HEK293 (cell line): ENCODE measurements around the gene FBXL15.
A peak's percentile ranks its signal among the peaks of the same experiment; 100 is the strongest.

ENCODE experiments used
- CTCF ChIA-PET: fragments of 350-600 bp; formaldehyde crosslinking; extraction: SDS; loops from one replicate; lab custom pipeline; 2021; ENCODE audit warnings: antibody characterized with exemption; lab: Yijun Ruan, JAX
- POLR2A ChIA-PET: fragments of 300-600 bp; formaldehyde crosslinking; extraction: SDS; loops from one replicate; lab custom pipeline; 2020; ENCODE audit warnings: antibody characterized with exemption, inconsistent platforms; lab: Yijun Ruan, JAX
- H3K27ac ChIP-seq: fragments of 200-500 bp; sonication (Bioruptor generic); 2 replicates; pipeline ENCODE4 v1.5.1; 2014; ENCODE audit warnings: low read depth, low read length, control low read depth, inconsistent platforms; ENCODE audit errors: extremely low read depth
- H3K36me3 ChIP-seq, 2 experiments: fragments of 200-500 bp in 1 of 2; sonication (Bioruptor generic) in 1 of 2; 1 replicate in 1 of 2; 2 replicates in 1 of 2; pipeline ENCODE4 v1.5.1; 2014 to 2017; ENCODE audit warnings: inconsistent platforms in 2 of 2, low read length in 2 of 2; ENCODE audit not compliant: control insufficient read depth in 2 of 2, insufficient read depth in 1 of 2
- H3K4me1 ChIP-seq: fragments of 200-500 bp; sonication (Bioruptor generic); 2 replicates; pipeline ENCODE4 v1.5.1; 2014; ENCODE audit warnings: mild to moderate bottlenecking, low read length, inconsistent platforms; ENCODE audit not compliant: control insufficient read depth, insufficient read depth
- H3K4me3 ChIP-seq: 2 replicates; pipeline ENCODE4 v1.5.1; 2011; ENCODE audit warnings: low read depth, mild to moderate bottlenecking, control low read depth, low read length, moderate library complexity
- H3K9me3 ChIP-seq: fragments of 200-500 bp; sonication (Bioruptor generic); 2 replicates; pipeline ENCODE4 v1.5.1; 2014; ENCODE audit warnings: low read depth, low read length, inconsistent platforms; ENCODE audit not compliant: control insufficient read depth, insufficient read depth
- HIC1 ChIP-seq: fragments of 450-650 bp; formaldehyde crosslinking; IDR thresholded peaks from 2 replicates; pipeline ENCODE4 v1.5.1; 2016; ENCODE audit warnings: missing biosample characterization, missing genetic modification characterization
- INSM2 ChIP-seq: fragments of 450-650 bp; formaldehyde crosslinking; IDR thresholded peaks from 2 replicates; pipeline ENCODE4 v1.5.1; 2016; ENCODE audit warnings: missing biosample characterization, missing genetic modification characterization
- ZBTB10 ChIP-seq: fragments of 450-650 bp; formaldehyde crosslinking; IDR thresholded peaks from 2 replicates; pipeline ENCODE4 v1.5.1; 2016; ENCODE audit warnings: missing biosample characterization, missing genetic modification characterization
- ZFP3 ChIP-seq: fragments of 450-650 bp; formaldehyde crosslinking; IDR thresholded peaks from 2 replicates; pipeline ENCODE4 v1.5.1; 2016; ENCODE audit warnings: low read depth, missing biosample characterization, missing genetic modification characterization
- ZNF132 ChIP-seq: fragments of 450-650 bp; formaldehyde crosslinking; IDR thresholded peaks from 2 replicates; pipeline ENCODE4 v1.5.1; 2017; ENCODE audit warnings: missing biosample characterization, missing genetic modification characterization, borderline replicate concordance
- ZNF280D ChIP-seq: fragments of 450-650 bp; formaldehyde crosslinking; IDR thresholded peaks from 2 replicates; pipeline ENCODE4 v1.5.1; 2016; ENCODE audit warnings: missing biosample characterization, missing genetic modification characterization
- ZNF335 ChIP-seq: fragments of 450-650 bp; formaldehyde crosslinking; conservative IDR thresholded peaks from 2 replicates; pipeline ENCODE4 v1.5.1; 2016; ENCODE audit warnings: missing biosample characterization, missing genetic modification characterization
- ZNF341 ChIP-seq: fragments of 450-650 bp; formaldehyde crosslinking; IDR thresholded peaks from 2 replicates; pipeline ENCODE4; 2016; ENCODE audit warnings: low read depth, missing biosample characterization, missing genetic modification characterization
- ZNF449 ChIP-seq: fragments of 450-650 bp; formaldehyde crosslinking; IDR thresholded peaks from 2 replicates; pipeline ENCODE4 v1.5.1; 2017; ENCODE audit warnings: missing biosample characterization, mild to moderate bottlenecking, missing genetic modification characterization, moderate library complexity
- ZNF518A ChIP-seq: fragments of 450-650 bp; formaldehyde crosslinking; conservative IDR thresholded peaks from 2 replicates; pipeline ENCODE4 v1.5.1; 2016; ENCODE audit warnings: low read depth, missing biosample characterization, missing genetic modification characterization
- ZNF624 ChIP-seq: fragments of 450-650 bp; formaldehyde crosslinking; IDR thresholded peaks from 2 replicates; pipeline ENCODE4 v1.5.1; 2017; ENCODE audit warnings: missing biosample characterization, missing genetic modification characterization
- ZNF629 ChIP-seq: fragments of 450-650 bp; formaldehyde crosslinking; IDR thresholded peaks from 2 replicates; pipeline ENCODE4 v1.5.1; 2017; ENCODE audit warnings: missing biosample characterization, missing genetic modification characterization
- ZNF677 ChIP-seq: fragments of 450-650 bp; IDR thresholded peaks from 2 replicates; pipeline ENCODE4 v1.5.0; 2018; ENCODE audit warnings: missing biosample characterization, mild to moderate bottlenecking, missing genetic modification characterization, moderate library complexity
- ZNF707 ChIP-seq: fragments of 450-650 bp; formaldehyde crosslinking; IDR thresholded peaks from 2 replicates; pipeline ENCODE4 v1.5.1; 2016; ENCODE audit warnings: missing biosample characterization, missing genetic modification characterization
- ZNF776 ChIP-seq: fragments of 450-650 bp; formaldehyde crosslinking; IDR thresholded peaks from 2 replicates; pipeline ENCODE4 v1.5.0; 2017; ENCODE audit warnings: missing biosample characterization, missing genetic modification characterization, borderline replicate concordance
- ZSCAN30 ChIP-seq: fragments of 450-650 bp; IDR thresholded peaks from 2 replicates; pipeline ENCODE4 v1.5.1; 2018; ENCODE audit warnings: missing biosample characterization, mild to moderate bottlenecking, missing genetic modification characterization, moderate library complexity

FBXL15 gene

GRCh38 chr10:102450374-102451104, 29.9 kb downstream of the FBXL15 start (continued):
- peak; percentile 75 for TF ChIP-seq ZNF677 (tag by site-specific recombination)
- TF ChIP-seq ZNF624 (tag by site-specific recombination) = no peak
- no peak for TF ChIP-seq ZNF629 (tag by site-specific recombination)
- 0 out of 2 replicates have a peak, but pooled peaks have one; percentile 22 for TF ChIP-seq ZNF449 (tag by site-specific recombination)
- no peak for TF ChIP-seq ZNF707 (tag by site-specific recombination)
- TF ChIP-seq ZNF518A (tag by site-specific recombination) = no peak
- TF ChIP-seq ZNF132 (tag by site-specific recombination) = no peak
- no peak for TF ChIP-seq INSM2 (tag by site-specific recombination)
- TF ChIP-seq ZSCAN30 = peak; percentile 71
- no peak for TF ChIP-seq ZNF280D (tag by site-specific recombination)

GRCh38 chr10:102451105-102451969, 30.7 kb downstream of the FBXL15 start, which contains the start of gene C10orf95:
TSS of gene C10orf95 (minus strand) at chr10:102451543. CDS start at chr10:102451093, 450 bp downstream.
- peak within 1 kb of the TSS; percentile 97 for H3K27ac ChIP-seq
- no peaks in the 10 kb centered on the region for H3K9me3 ChIP-seq
- H3K36me3 ChIP-seq = peaks cover 14 to 32% of the 10 kb centered on the region in 2 experiments; a peak in 2 of 3 replicates
- CTCF ChIA-PET = interaction anchor here (0.7 to 2.2 kb wide), 5 partner anchors 28 to 1708 kb away, joined by 3 to 16 read pairs (median 3); no protein-coding TSS in a partner anchor
- POLR2A ChIA-PET = interaction anchor here (0.8 to 5.3 kb wide), 11 partner anchors 9 to 54 kb away, joined by 3 to 60 read pairs (median 7); partner anchors contain the start of genes CUEDC2, FBXL15 and SUFU
- peaks cover 5% of the 10 kb centered on the region for H3K4me1 ChIP-seq
- H3K4me3 ChIP-seq = peak within 1 kb of the TSS; percentile 73
- TF ChIP-seq ZNF341 (tag by site-specific recombination) (peak; percentile 90), ZBTB10 (tag by site-specific recombination) (no peak), ZNF335 (tag by site-specific recombination) (peak; percentile 33), HIC1 (tag by site-specific recombination) (no peak), ZNF776 (tag by site-specific recombination) (no peak), ZFP3 (tag by site-specific recombination) (no peak)
